HepG2 (cell line): ENCODE data around the gene PCIF1. TPM values are rescaled to one million over a fixed set of nuclear protein-coding genes. Genes with fewer than 3 reads are reported as not detected.

ENCODE experiments used
- CENPX ChIP-seq: sonication (generic); formaldehyde crosslinking; IDR thresholded peaks from 2 replicates; pipeline ENCODE4 v1.9.0; 2021; ENCODE audit warnings: mild to moderate bottlenecking, missing genetic modification reagents, moderate library complexity
- CTCF ChIP-seq: sonication (generic); formaldehyde crosslinking; IDR thresholded peaks from 2 replicates; pipeline ENCODE4 v1.5.0; 2020; ENCODE audit warnings: mild to moderate bottlenecking, missing genetic modification reagents, moderate library complexity
- DMAP1 ChIP-seq: IDR thresholded peaks from 2 replicates; pipeline ENCODE4 v1.6.1; 2016
- ELF3 ChIP-seq: IDR thresholded peaks from 2 replicates; pipeline ENCODE4 v1.6.1; 2016; ENCODE audit warnings: missing genetic modification reagents, missing compliant biosample characterization
- ETV5 ChIP-seq: IDR thresholded peaks from 2 replicates; pipeline ENCODE4 v1.6.1; 2018; ENCODE audit warnings: missing biosample characterization, missing genetic modification reagents, inconsistent platforms, borderline replicate concordance
- FOXA3 ChIP-seq: IDR thresholded peaks from 2 replicates; pipeline ENCODE4 v1.6.1; 2016; ENCODE audit warnings: missing genetic modification reagents, missing compliant biosample characterization
- KAT2B ChIP-seq: fragments of 150-350 bp; IDR thresholded peaks from 2 replicates; pipeline ENCODE4 v1.6.1; 2014; ENCODE audit warnings: low read depth, low read length, borderline replicate concordance
- KLF15 ChIP-seq: sonication (generic); formaldehyde crosslinking; IDR thresholded peaks from 2 replicates; pipeline ENCODE4 v1.8.1; 2023; ENCODE audit warnings: borderline replicate concordance, mild to moderate bottlenecking, inconsistent platforms, missing genetic modification reagents, mixed read lengths
- LBX2 ChIP-seq: sonication (generic); formaldehyde crosslinking; IDR thresholded peaks from 2 replicates; pipeline ENCODE4 v1.5.0; 2020; ENCODE audit warnings: missing genetic modification reagents, mild to moderate bottlenecking, borderline replicate concordance
- NCOR1 ChIP-seq: fragments of 200-600 bp; sonication (generic); IDR thresholded peaks from 2 replicates; pipeline ENCODE4 v1.7.0; 2017; ENCODE audit warnings: antibody characterized with exemption, low read length, borderline replicate concordance
- NFIB ChIP-seq: sonication (generic); formaldehyde crosslinking; IDR thresholded peaks from 2 replicates; pipeline ENCODE4 v1.9.0; 2021; ENCODE audit warnings: missing genetic modification reagents, mild to moderate bottlenecking, borderline replicate concordance
- NR2F2 ChIP-seq: IDR thresholded peaks from 2 replicates; pipeline ENCODE4 v1.6.1; 2012; ENCODE audit warnings: low read depth, inconsistent platforms, borderline replicate concordance
- PAXIP1 ChIP-seq: sonication (generic); formaldehyde crosslinking; conservative IDR thresholded peaks from 2 replicates; pipeline ENCODE4 v1.4.0; 2020; ENCODE audit warnings: mild to moderate bottlenecking, missing genetic modification reagents, moderate library complexity
- PRDM10 ChIP-seq: sonication (generic); formaldehyde crosslinking; IDR thresholded peaks from 2 replicates; pipeline ENCODE4 v1.4.0; 2020; ENCODE audit warnings: low read depth, missing genetic modification reagents
- SMC3 ChIP-seq: IDR thresholded peaks from 2 replicates; pipeline ENCODE4 v1.6.1; 2011; ENCODE audit warnings: low read length, improper control_type of control experiment
- YEATS2 ChIP-seq: sonication (generic); formaldehyde crosslinking; IDR thresholded peaks from 2 replicates; pipeline ENCODE4 v1.4.0; 2020; ENCODE audit warnings: missing genetic modification reagents, borderline replicate concordance
- ZNF282 ChIP-seq: fragments of 450-650 bp; IDR thresholded peaks from 2 replicates; pipeline ENCODE4 v1.6.1; 2018; ENCODE audit not compliant: partially characterized antibody
- ZNF713 ChIP-seq: sonication (generic); formaldehyde crosslinking; IDR thresholded peaks from 2 replicates; pipeline ENCODE4 v1.4.0; 2020; ENCODE audit warnings: mild to moderate bottlenecking, missing genetic modification reagents
- ZSCAN25 ChIP-seq: sonication (generic); formaldehyde crosslinking; IDR thresholded peaks from 2 replicates; pipeline ENCODE4 v1.8.0; 2022; ENCODE audit warnings: mild to moderate bottlenecking, missing genetic modification reagents
- polyA plus RNA-seq, 8 experiments: library from polyadenylated mRNA; depleted of rRNA in 3 of 8; stranded (reverse) in 7 of 8; unstranded in 1 of 8; fragments of >200 nt; fragmentation: Illumina TruSeq in 4 of 8; extraction: Trizol in 4 of 8; gene quantifications; 2 replicates each; pipeline versions ENCODE4 v1.2.1 to v1.2.3, GENCODE V29; 2011 to 2016; ENCODE audit warnings: low read depth in 4 of 8, missing spikeins in 1 of 8, mixed read lengths in 1 of 8; ENCODE audit not compliant: insufficient read depth in 1 of 8
- total RNA-seq, 5 experiments: library from RNA; depleted of rRNA; stranded (reverse); fragments of >200 nt; fragmentation: Illumina TruSeq; extraction: Trizol; gene quantifications; 2 replicates each; pipeline ENCODE4 v1.2.3, GENCODE V29; 2016; ENCODE audit warnings: low read depth in 1 of 5

PCIF1 gene
- total and polyA plus RNA-seq, 2 of the 13 experiments (the other 11 are each of a cell fraction or from before 2014, with no cell fraction given), result 20.9 to 24.4 TPM

- TF ChIP-seq KAT2B (no peak), NR2F2 (no peak), FOXA3 (CRISPR knock-in tag) (no peak), SMC3 (peak; percentile 51; the same call in 1 of the 2 replicates), ELF3 (CRISPR knock-in tag) (peak; percentile 58; the same call in 1 of the 2 replicates), ZNF282 (no peak), CENPX (CRISPR knock-in tag) (no peak), NFIB (CRISPR knock-in tag) (0 out of 2 replicates have a peak, but pooled peaks have one; percentile 49), PRDM10 (CRISPR knock-in tag) (0 out of 2 replicates have a peak, but pooled peaks have one; percentile 56), ETV5 (CRISPR knock-in tag) (0 out of 2 replicates have a peak, but pooled peaks have one; percentile 14), KLF15 (CRISPR knock-in tag) (0 out of 2 replicates have a peak, but pooled peaks have one; percentile 24), ZSCAN25 (CRISPR knock-in tag) (no peak), LBX2 (CRISPR knock-in tag) (no peak), YEATS2 (CRISPR knock-in tag) (no peak), ZNF713 (CRISPR knock-in tag) (no peak), CTCF (CRISPR knock-in tag) (peak; percentile 73), NCOR1 (no peak), PAXIP1 (CRISPR knock-in tag) (no peak), DMAP1 (no peak)
Observed at GRCh38 chr20:45892049-45892825, 42.2 kb upstream of the PCIF1 start (continued).
